B cell (primary cell): ENCODE measurements around the gene TMEM132D. TPM values are rescaled to one million over a fixed set of nuclear protein-coding genes. Genes with fewer than 3 reads are reported as not detected.

Experiments
- ATAC-seq: fragments of 200-7000 bp; cut with Tn5 transposase; one replicate; pipeline ENCODE4 v1.10.0; 2021; ENCODE audit warnings: low read depth, mild to moderate bottlenecking, moderate number of reproducible peaks, moderate library complexity
- CTCF ChIA-PET: fragments of 350-600 bp; sonication (Branson Sonifier 250); formaldehyde crosslinking; loops from one replicate; lab custom pipeline; 2021; ENCODE audit warnings: antibody characterized with exemption, inconsistent platforms; lab: Charles Lee
- POLR2A ChIA-PET: fragments of 350-600 bp; sonication (Branson Sonifier 250); formaldehyde crosslinking; loops from one replicate; lab custom pipeline; 2021; ENCODE audit warnings: antibody characterized with exemption; lab: Charles Lee
- DNase-seq: peaks from one replicate; pipeline ENCODE4 v3.0.0; 2013
- H2AFZ ChIP-seq: 2 replicates; pipeline ENCODE4 v1.6.1; 2012; ENCODE audit warnings: mild to moderate bottlenecking, low read depth, low read length; ENCODE audit not compliant: insufficient read depth, poor library complexity, severe bottlenecking
- H3K27ac ChIP-seq, 2 donors: 1 replicate in 1 of 2; 2 replicates in 1 of 2; pipeline ENCODE4 v1.5.1; 2012 to 2013; ENCODE audit warnings: low read length in 2 of 2, mild to moderate bottlenecking in 2 of 2, moderate library complexity in 1 of 2
- H3K27me3 ChIP-seq, 4 experiments: fragments of 200-600 bp in 1 of 4; sonication (generic) in 1 of 4; replicated peaks in 1 of 4; 1 replicate in 2 of 4; 2 replicates in 2 of 4; pipeline versions ENCODE4 v1.6.1 to v1.7.0; 2013 to 2016; ENCODE audit warnings: low read length in 3 of 4, mild to moderate bottlenecking in 2 of 4, mixed read lengths in 1 of 4, moderate library complexity in 1 of 4; ENCODE audit not compliant: insufficient read depth in 4 of 4, control insufficient read depth in 3 of 4; ENCODE audit errors: control extremely low read depth in 1 of 4
- H3K36me3 ChIP-seq, 2 experiments: replicated peaks in 1 of 2; 1 replicate in 1 of 2; 2 replicates in 1 of 2; pipeline versions ENCODE4 v1.6.1 to v1.7.1; 2013; ENCODE audit warnings: low read length in 1 of 2; ENCODE audit not compliant: insufficient read depth in 2 of 2, control insufficient read depth in 1 of 2; ENCODE audit errors: control extremely low read depth in 1 of 2, extremely low read depth in 1 of 2
- H3K4me1 ChIP-seq, 2 donors: fragments of 200-600 bp in 1 of 2; sonication (generic) in 1 of 2; 1 replicate in 1 of 2; 2 replicates in 1 of 2; pipeline versions ENCODE4 v1.5.1 to v1.6.1; 2013 to 2017; ENCODE audit warnings: low read length in 2 of 2; ENCODE audit not compliant: control insufficient read depth in 2 of 2, insufficient read depth in 2 of 2
- H3K4me2 ChIP-seq: replicated peaks from 2 replicates; pipeline ENCODE3; 2012; ENCODE audit warnings: mild to moderate bottlenecking, low read depth, low read length; ENCODE audit not compliant: poor library complexity, severe bottlenecking
- H3K4me3 ChIP-seq, 5 experiments: fragments of 200-600 bp in 1 of 5; sonication (generic) in 1 of 5; 1 replicate in 3 of 5; 2 replicates in 2 of 5; pipeline versions ENCODE4 v1.5.1 to v1.7.0; 2011 to 2016; ENCODE audit warnings: low read length in 4 of 5, mild to moderate bottlenecking in 4 of 5, low read depth in 2 of 5, control low read depth in 1 of 5, moderate library complexity in 1 of 5; ENCODE audit not compliant: insufficient read depth in 1 of 5; ENCODE audit errors: control extremely low read depth in 1 of 5, extremely low read depth in 1 of 5
- H3K79me2 ChIP-seq: fragments of 200-600 bp; sonication (generic); one replicate; pipeline ENCODE4 v1.6.0; 2016; ENCODE audit warnings: low read length; ENCODE audit not compliant: control insufficient read depth, insufficient read depth
- H3K9ac ChIP-seq: fragments of 200-600 bp; sonication (generic); 2 replicates; pipeline ENCODE4 v1.6.1; 2017; ENCODE audit warnings: mild to moderate bottlenecking, low read length, moderate library complexity
- H3K9me3 ChIP-seq, 3 donors: one replicate each; pipeline versions ENCODE4 v1.6.1 to v1.7.1; 2013; ENCODE audit warnings: low read length in 2 of 3; ENCODE audit not compliant: control insufficient read depth in 2 of 3, insufficient read depth in 1 of 3; ENCODE audit errors: control extremely low read depth in 1 of 3
- H4K20me1 ChIP-seq: 2 replicates; pipeline ENCODE4 v1.6.0; 2012; ENCODE audit warnings: mild to moderate bottlenecking, low read length; ENCODE audit not compliant: insufficient read depth, control insufficient read depth, poor library complexity, severe bottlenecking
- H3K27ac Mint-ChIP-seq: one replicate; pipeline ENCODE4 v1.8.0; 2021; ENCODE audit warnings: mixed read lengths
- H3K27me3 Mint-ChIP-seq: one replicate; pipeline ENCODE4 v1.8.0; 2021; ENCODE audit warnings: mixed read lengths
- H3K4me1 Mint-ChIP-seq: one replicate; pipeline ENCODE4 v1.8.0; 2021; ENCODE audit warnings: mixed read lengths
- H3K4me3 Mint-ChIP-seq: one replicate; pipeline ENCODE4 v1.8.0; 2021; ENCODE audit warnings: mixed read lengths
- H3K9me3 Mint-ChIP-seq: one replicate; pipeline ENCODE4 v1.8.0; 2022; ENCODE audit warnings: mixed read lengths; ENCODE audit not compliant: insufficient read depth
- CTCF ChIP-seq: fragments of 200-600 bp; IDR thresholded peaks from one replicate; pipeline ENCODE4 v1.8.0; 2022; ENCODE audit warnings: antibody characterized with exemption, mild to moderate bottlenecking
- EZH2 ChIP-seq: IDR thresholded peaks from 2 replicates; pipeline ENCODE4 v1.6.1; 2012; ENCODE audit warnings: borderline replicate concordance, low read depth, mild to moderate bottlenecking, moderate library complexity, low read length; ENCODE audit not compliant: insufficient read depth, poor library complexity, severe bottlenecking
- WGBS: methylation state at CpG from one replicate; pipeline ENCODE4 v1.1.5; 2013; ENCODE audit warnings: missing lambda C conversion rate; ENCODE audit not compliant: insufficient coverage; 5-methylcytosine and 5-hydroxymethylcytosine counted together
- intact Hi-C: fragments of 100-400 bp; cut with micrococcal nuclease; formaldehyde crosslinking; loops from one replicate; pipeline ENCODE4 v1.10.0; 2022
- polyA plus RNA-seq: library from polyadenylated mRNA; depleted of rRNA; stranded (reverse); fragments of >200 nt; gene quantifications from 2 replicates; pipeline ENCODE4 v1.2.3, GENCODE V29; 2012
- total RNA-seq, 2 donors: library from RNA; stranded (reverse); fragments of 120-200 nt in 1 of 2; gene quantifications; 1 replicate in 1 of 2; 2 replicates in 1 of 2; pipeline versions ENCODE4 v1.2.3 to v1.2.4, GENCODE V29; 2013 to 2022

Gene TMEM132D
- total and polyA plus RNA-seq, 2 donors (not counting 1 experiment from before 2014, with no cell fraction given) = not detected

DNA sequence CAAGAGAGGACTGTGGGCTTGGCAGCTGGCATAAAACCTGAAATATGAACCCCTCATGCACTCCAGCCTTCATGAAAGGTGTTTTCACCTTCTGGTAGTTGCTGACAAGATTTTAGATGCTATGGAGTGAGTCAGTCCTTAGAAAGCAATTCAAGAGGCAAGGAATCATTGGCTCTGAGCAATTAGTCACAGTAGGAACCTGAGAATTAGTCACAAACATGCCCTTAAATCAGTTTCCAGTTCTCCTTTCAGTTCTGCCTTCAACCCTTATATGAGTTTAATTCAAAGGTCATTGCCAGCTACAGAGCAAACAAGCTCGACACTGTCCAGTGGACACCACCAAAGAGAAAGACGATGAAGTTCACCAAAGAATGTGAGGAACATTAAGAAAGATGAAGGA is 578.3 kb downstream of the TMEM132D start:
- Histone ChIP-seq H3K27me3 (no peaks in the 10 kb centered on the region), H4K20me1 (no peaks in the 10 kb centered on the region), H3K79me2 (no peaks in the 10 kb centered on the region), H3K9ac (no peak overlapping the region), H3K9me3 (no peaks in the 10 kb centered on the region), H3K4me3 (no peak overlapping the region), H3K27ac (no peak overlapping the region), H3K4me1 (no peaks in the 10 kb centered on the region), H3K36me3 (no peaks in the 10 kb centered on the region), H2AFZ (no peak overlapping the region), H3K4me2 (no peak overlapping the region)
- POLR2A ChIA-PET = no interaction called here
- no peaks in the 10 kb centered on the region for H3K4me1 Mint-ChIP-seq
- intact Hi-C loops = no loop called here
- no peak overlapping the region for H3K27ac Mint-ChIP-seq
- no peak for TF ChIP-seq EZH2
- no peak for TF ChIP-seq CTCF
- ATAC-seq (no peak), DNase-seq (no peak)
- H3K27me3 Mint-ChIP-seq = no peaks in the 10 kb centered on the region
- H3K4me3 Mint-ChIP-seq = no peak overlapping the region
- WGBS = no CpG with 5 or more reads among the region's 2 CpGs
- CTCF ChIA-PET = no interaction called here
- H3K9me3 Mint-ChIP-seq = no peaks in the 10 kb centered on the region

DNA sequence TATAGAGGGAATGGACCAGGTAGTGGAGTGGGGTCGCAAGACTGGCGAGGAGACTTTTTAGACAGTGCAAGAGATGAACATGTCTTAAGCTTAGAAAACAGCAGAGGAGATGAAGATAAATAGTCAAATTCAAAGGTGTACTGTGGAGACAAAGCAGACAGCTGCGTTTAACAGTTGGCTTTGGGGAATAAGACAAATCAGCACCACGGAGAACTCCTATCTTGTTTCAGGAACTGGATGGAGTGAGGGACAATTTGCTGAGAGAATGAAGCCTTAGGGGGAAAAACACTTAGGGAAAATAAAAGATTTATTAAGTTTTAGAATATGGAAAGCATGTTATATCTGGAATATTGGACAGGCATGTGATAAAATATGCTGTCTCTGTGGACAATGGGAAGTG is 591.8 kb downstream of the TMEM132D start:
- H3K36me3 ChIP-seq = no peaks in the 10 kb centered on the region
- Mint-ChIP-seq H3K9me3 (no peaks in the 10 kb centered on the region), H3K4me3 (no peak overlapping the region), H3K27me3 (no peaks in the 10 kb centered on the region), H3K4me1 (no peaks in the 10 kb centered on the region), H3K27ac (no peak overlapping the region)
- POLR2A ChIA-PET = no interaction called here
- no peak for ATAC-seq
- DNase-seq = no peak
- no peaks in the 10 kb centered on the region for H3K9me3 ChIP-seq
- no peaks in the 10 kb centered on the region for H3K4me1 ChIP-seq
- no peak overlapping the region for H3K27ac ChIP-seq
- whole genome bisulfite sequencing = 71% methylated on average over 4 of the region's 4 CpGs
- intact Hi-C loops = no loop called here
- H3K4me3 ChIP-seq = no peak overlapping the region
- H3K79me2 ChIP-seq = no peaks in the 10 kb centered on the region
- TF ChIP-seq CTCF (no peak), EZH2 (no peak)
- H3K27me3 ChIP-seq = no peaks in the 10 kb centered on the region
- H3K4me2 ChIP-seq = no peak overlapping the region
- CTCF ChIA-PET = no interaction called here
- no peaks in the 10 kb centered on the region for H4K20me1 ChIP-seq
- no peak overlapping the region for H3K9ac ChIP-seq
- no peak overlapping the region for H2AFZ ChIP-seq
